Type B pancreatic cell (in vitro differentiated cells): Measurements from ENCODE around the gene ARMC3. TPM values are rescaled to one million over a fixed set of nuclear protein-coding genes. Genes with fewer than 3 reads are reported as not detected.

Source experiments
- DNase-seq: peaks from one replicate; pipeline ENCODE4 v3.0.0; 2021; ENCODE audit warnings: mixed read lengths; ENCODE audit not compliant: unreplicated experiment; ENCODE audit errors: extremely low spot score
- H3K27ac Mint-ChIP-seq: 2 replicates; pipeline ENCODE4 v1.8.0; 2021; ENCODE audit warnings: mild to moderate bottlenecking, mixed read lengths
- H3K27me3 Mint-ChIP-seq: 2 replicates; pipeline ENCODE4 v1.8.0; 2021; ENCODE audit warnings: mixed read lengths
- H3K36me3 Mint-ChIP-seq: 2 replicates; pipeline ENCODE4 v1.8.0; 2021; ENCODE audit warnings: mixed read lengths
- H3K4me1 Mint-ChIP-seq: one replicate; pipeline ENCODE4 v1.8.0; 2021; ENCODE audit warnings: mixed read lengths; ENCODE audit not compliant: unreplicated experiment
- H3K4me3 Mint-ChIP-seq: 2 replicates; pipeline ENCODE4 v1.8.0; 2021; ENCODE audit warnings: mild to moderate bottlenecking, mixed read lengths
- H3K9me3 Mint-ChIP-seq: 2 replicates; pipeline ENCODE4 v1.8.0; 2021; ENCODE audit warnings: mixed read lengths
- long read RNA-seq: library from polyadenylated mRNA; unstranded; transcript quantifications from one replicate; pipeline ENCODE4 v2.0.0, GENCODE V29; 2020
- total RNA-seq: library from RNA; stranded (reverse); gene quantifications from 2 replicates; pipeline ENCODE4 v1.2.1, GENCODE V29; 2021; ENCODE audit warnings: low replicate concordance
- TF ChIP-seq, protein P1 (sequence below): fragments of 200-600 bp; sonication (generic); conservative IDR thresholded peaks from 2 replicates; pipeline ENCODE4 v1.5.0; 2021; ENCODE audit warnings: antibody characterized with exemption, mild to moderate bottlenecking

The ARMC3 gene
- total RNA-seq, result 2.0 and 10.4 TPM in 2 replicates
- long read RNA-seq, partial matches to known transcripts, result 1 of 3 reads
- long read RNA-seq, other reads (novel, unspliced or antisense), result 2 of 3 reads

DNA sequence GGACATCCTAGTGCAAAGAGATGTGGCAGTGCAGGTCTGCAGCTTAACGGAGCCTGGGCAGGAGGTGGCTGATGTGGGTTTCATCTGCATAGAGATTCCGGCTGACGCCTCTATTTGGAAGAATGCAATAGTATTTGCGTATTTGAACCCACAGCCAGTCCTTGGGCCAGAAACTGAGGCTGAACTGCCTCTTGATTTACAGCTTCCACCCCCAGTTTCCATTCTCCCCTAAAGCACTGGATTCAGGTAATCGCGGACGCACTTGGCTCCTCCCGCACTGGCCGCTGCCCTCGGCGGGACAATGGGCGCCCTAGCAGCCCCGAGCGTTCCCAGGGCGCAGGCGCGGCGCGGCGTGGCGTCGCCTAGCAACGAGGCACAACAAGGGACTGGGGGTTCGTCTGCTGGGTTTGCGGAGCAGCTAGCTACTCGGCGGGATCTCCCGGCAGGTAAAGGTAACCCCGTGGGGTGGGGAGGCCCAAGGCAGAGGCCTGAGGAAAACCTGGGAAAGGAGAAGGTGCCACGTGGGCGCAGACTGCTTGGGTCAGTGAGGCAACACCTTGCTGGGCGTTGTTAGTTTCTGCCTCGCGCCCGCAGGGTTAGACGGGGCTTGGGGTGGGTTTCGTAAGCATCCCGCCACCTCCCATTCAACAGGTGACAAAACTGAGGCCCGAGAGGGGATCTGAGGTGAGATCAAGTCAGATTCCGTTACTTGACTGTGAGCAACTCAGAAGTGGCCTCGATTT, at the start of gene ARMC3:
Gene ARMC3 (plus strand): TSS at position 393 of the 743 bp plus-strand sequence. CDS start 3,944 bp downstream, outside the sequence.
- H3K27ac Mint-ChIP-seq, result no peak within 1 kb of the TSS
- H3K9me3 Mint-ChIP-seq, result no peaks in the 10 kb centered on the region
- H3K4me1 Mint-ChIP-seq, result no peaks in the 10 kb centered on the region

DNA sequence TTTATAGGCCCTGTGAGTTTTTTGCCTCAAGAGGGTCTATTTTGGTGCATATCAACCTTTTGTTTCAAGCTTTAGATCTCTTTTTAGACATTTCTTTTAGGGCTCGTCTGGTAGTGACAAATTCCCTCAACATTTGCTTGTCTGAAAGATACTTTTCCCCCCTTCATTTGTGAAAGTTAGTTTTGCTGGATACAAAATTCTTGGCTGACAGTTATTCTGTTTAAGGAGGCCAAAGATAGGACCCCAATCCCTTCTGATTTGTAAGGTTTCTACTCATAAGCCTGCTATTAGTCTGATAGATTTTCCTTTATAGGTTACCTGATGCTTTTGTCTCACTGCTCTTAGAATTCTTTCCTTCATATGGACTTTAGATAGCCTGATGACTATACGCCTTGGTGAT, 36.1 kb upstream of the ARMC3 start:
- no peaks in the 10 kb centered on the region for H3K27me3 Mint-ChIP-seq
- H3K27ac Mint-ChIP-seq, result no peak overlapping the region
- DNase-seq, result no peak
- H3K4me1 Mint-ChIP-seq, result peaks cover 10% of the 10 kb centered on the region
- TF ChIP-seq, protein P1, sequence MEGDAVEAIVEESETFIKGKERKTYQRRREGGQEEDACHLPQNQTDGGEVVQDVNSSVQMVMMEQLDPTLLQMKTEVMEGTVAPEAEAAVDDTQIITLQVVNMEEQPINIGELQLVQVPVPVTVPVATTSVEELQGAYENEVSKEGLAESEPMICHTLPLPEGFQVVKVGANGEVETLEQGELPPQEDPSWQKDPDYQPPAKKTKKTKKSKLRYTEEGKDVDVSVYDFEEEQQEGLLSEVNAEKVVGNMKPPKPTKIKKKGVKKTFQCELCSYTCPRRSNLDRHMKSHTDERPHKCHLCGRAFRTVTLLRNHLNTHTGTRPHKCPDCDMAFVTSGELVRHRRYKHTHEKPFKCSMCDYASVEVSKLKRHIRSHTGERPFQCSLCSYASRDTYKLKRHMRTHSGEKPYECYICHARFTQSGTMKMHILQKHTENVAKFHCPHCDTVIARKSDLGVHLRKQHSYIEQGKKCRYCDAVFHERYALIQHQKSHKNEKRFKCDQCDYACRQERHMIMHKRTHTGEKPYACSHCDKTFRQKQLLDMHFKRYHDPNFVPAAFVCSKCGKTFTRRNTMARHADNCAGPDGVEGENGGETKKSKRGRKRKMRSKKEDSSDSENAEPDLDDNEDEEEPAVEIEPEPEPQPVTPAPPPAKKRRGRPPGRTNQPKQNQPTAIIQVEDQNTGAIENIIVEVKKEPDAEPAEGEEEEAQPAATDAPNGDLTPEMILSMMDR, result no peak
- H3K4me3 Mint-ChIP-seq, result no peak overlapping the region
- H3K36me3 Mint-ChIP-seq, result no peaks in the 10 kb centered on the region
- peaks cover 14% of the 10 kb centered on the region for H3K9me3 Mint-ChIP-seq

More for the DNA sequence above, at the start of gene ARMC3:
- peak; percentile 85 for DNase-seq
- H3K4me3 Mint-ChIP-seq, result no peak within 1 kb of the TSS
- TF ChIP-seq, protein P1, result no peak
- H3K27me3 Mint-ChIP-seq, result no peaks in the 10 kb centered on the region
- H3K36me3 Mint-ChIP-seq, result no peaks in the 10 kb centered on the region

- Mint-ChIP-seq H3K27ac (no peak overlapping the region), H3K4me3 (no peak overlapping the region), H3K4me1 (peaks cover 10% of the 10 kb centered on the region), H3K9me3 (peaks cover 5% of the 10 kb centered on the region), H3K36me3 (no peaks in the 10 kb centered on the region), H3K27me3 (no peaks in the 10 kb centered on the region)
- TF ChIP-seq, protein P1, result no peak
- no peak for DNase-seq
These were observed 34.1 kb upstream of the ARMC3 start for GRCh38 chr10:22893781-22894180.

DNA sequence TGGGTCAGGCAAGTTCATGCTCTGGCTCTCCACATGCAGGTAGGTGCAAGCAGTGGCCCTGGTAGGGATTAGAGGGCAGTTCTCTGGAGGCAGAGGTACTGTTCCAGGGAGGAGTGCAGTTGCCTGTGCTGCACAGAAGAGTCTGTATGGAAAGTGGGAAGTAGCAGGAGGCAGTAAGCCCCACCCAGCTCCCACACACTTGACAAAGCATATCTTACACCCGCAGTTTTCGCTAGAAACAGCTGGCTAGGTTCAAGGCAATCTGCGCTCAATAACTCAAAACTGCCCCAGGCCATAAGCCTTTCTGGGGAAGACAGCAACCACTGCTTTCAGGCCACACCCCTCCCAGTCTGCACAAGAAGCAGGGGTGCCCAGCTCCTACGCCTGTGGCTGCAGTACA, 33.1 kb upstream of the ARMC3 start:
- Mint-ChIP-seq H3K27me3 (no peaks in the 10 kb centered on the region), H3K27ac (no peak overlapping the region), H3K9me3 (peaks cover 5% of the 10 kb centered on the region), H3K4me3 (no peak overlapping the region), H3K4me1 (peaks cover 10% of the 10 kb centered on the region), H3K36me3 (no peaks in the 10 kb centered on the region)
- TF ChIP-seq, protein P1, result no peak
- DNase-seq, result no peak

GRCh38 chr10:22895252-22895651, 32.6 kb upstream of the ARMC3 start:
- no peak overlapping the region for H3K4me3 Mint-ChIP-seq
- H3K27me3 Mint-ChIP-seq, result no peaks in the 10 kb centered on the region
- TF ChIP-seq, protein P1, result no peak
- DNase-seq, result no peak
- H3K9me3 Mint-ChIP-seq, result peaks cover 5% of the 10 kb centered on the region
- H3K36me3 Mint-ChIP-seq, result no peaks in the 10 kb centered on the region
- H3K4me1 Mint-ChIP-seq, result peaks cover 10% of the 10 kb centered on the region
- no peak overlapping the region for H3K27ac Mint-ChIP-seq
